GM18502 (cell line): ENCODE measurements around the gene PDPR.
"Not testable (repeated sequence)": the region's sequence is repeated elsewhere in the genome, so short reads cannot be mapped to it uniquely, and the experiment has no call there.

ENCODE experiments used
- ATAC-seq: cut with Tn5 transposase; IDR thresholded peaks from one replicate; pipeline ENCODE4 v1.9.1; 2021; ENCODE audit warnings: mild to moderate bottlenecking; ENCODE audit not compliant: unreplicated experiment, poor library complexity

PDPR gene

GRCh38 chr16:70126226-70126625 is 12.1 kb downstream of the PDPR start:
- ATAC-seq = not testable (repeated sequence)

DNA sequence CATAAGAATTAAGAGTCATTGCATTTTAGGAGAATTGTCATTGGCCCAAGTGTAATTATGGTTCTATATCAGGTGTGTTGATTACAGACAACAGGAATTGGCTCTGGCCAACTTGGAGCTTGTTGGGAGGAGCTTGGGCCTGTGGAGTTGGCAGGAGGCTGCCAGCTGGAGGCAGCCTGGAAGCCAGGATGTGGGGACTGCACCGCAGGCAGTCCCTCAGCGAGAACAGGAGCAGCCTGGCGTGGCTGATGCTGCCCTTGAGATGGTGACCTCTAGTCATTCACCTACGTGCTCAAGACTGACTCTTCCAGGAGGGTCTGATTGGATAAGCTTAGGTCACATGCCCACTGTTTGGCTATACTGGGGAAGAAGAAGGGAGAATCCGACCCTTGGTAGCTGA is 13.6 kb downstream of the PDPR start:
- not testable (repeated sequence) for ATAC-seq

GRCh38 chr16:70128844-70129243 is 14.7 kb downstream of the PDPR start:
- not testable (repeated sequence) for ATAC-seq

- not testable (repeated sequence) for ATAC-seq
Measured at GRCh38 chr16:70135796-70136195, 21.7 kb downstream of the PDPR start.

DNA sequence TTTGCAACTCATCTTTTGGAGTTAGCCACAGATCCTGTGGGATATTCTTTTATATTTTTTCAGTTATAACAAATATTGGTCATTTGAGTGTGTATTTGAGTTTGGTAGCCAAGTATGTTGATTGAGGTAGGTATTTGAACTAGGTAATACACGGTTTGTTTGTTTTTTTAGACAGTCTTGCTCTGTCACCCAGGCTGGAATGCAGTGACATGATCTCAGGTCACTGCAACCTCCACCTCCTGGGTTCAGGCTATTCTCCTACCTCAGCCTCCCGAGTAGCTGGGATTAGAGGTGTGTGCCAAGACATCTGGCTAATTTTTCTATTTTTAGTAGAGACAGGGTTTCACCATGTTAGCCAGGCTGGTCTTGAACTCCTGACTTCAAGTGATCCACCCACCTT is 22.5 kb downstream of the PDPR start:
- not testable (repeated sequence) for ATAC-seq

DNA sequence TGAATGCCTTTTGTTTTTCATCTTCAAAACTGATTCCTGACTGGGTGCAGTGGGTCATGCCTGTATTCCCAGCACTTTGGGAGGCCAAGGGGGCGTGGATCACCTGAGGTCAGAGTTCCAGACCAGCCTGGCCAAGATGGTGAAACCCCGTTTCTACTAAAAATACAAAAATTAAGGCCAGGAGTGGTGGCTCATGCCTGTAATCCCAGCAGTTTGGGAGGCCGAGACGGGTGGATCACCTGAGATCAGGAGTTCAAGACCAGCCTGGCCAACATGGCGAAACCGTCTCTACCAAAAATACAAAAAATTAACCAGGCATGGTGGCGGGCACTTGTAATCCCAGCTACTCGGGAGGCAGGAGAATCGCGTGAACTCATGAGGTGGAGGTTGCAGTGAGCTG is 28.6 kb downstream of the PDPR start:
- not testable (repeated sequence) for ATAC-seq

DNA sequence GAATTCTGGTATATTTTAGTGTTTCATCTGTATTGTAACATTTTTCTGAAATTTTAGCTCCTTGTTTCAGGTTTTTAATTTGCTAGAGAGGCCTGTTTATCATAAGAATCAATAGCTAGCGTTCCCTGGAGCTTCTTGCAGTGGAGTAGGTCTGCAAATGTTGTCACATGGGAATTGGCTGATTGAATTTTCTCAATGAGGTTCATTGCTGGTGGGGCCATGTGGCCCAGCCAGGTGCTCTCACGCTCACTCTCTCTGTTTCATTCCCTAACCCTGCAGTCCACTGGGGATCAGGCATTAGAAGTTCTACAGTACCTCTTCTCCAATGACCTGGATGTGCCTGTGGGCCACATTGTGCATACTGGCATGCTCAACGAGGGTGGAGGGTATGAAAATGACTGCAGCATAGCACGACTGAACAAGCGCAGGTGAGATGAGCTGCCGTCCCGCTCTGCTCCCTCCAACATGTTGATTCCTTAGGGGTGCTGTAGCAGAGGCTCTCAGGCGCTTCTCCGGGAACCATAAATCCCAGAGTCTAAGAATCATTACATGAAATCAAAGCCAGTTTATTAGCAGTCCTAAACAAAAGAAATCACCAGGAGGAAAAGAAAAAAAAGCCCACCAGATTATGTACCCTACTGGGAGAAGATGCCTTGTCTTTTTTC is 29.2 kb downstream of the PDPR start:
- ATAC-seq = not testable (repeated sequence)

GRCh38 chr16:70147853-70148252 is 33.7 kb downstream of the PDPR start:
- not testable (repeated sequence) for ATAC-seq

- not testable (repeated sequence) for ATAC-seq
Measured at GRCh38 chr16:70148453-70148852, 34.3 kb downstream of the PDPR start.

GRCh38 chr16:70149296-70149695 is 35.2 kb downstream of the PDPR start:
- not testable (repeated sequence) for ATAC-seq

- no peak for ATAC-seq
Measured at GRCh38 chr16:70151391-70151790, 37.3 kb downstream of the PDPR start.

GRCh38 chr16:70151941-70152509 is 37.9 kb downstream of the PDPR start:
- no peak for ATAC-seq

GRCh38 chr16:70152578-70153302 is 38.6 kb downstream of the PDPR start:
- no peak for ATAC-seq

GRCh38 chr16:70154736-70155135 is 40.6 kb downstream of the PDPR start:
- not testable (repeated sequence) for ATAC-seq

- ATAC-seq = no peak
Measured at GRCh38 chr16:70156207-70156978, 42.3 kb downstream of the PDPR start.

DNA sequence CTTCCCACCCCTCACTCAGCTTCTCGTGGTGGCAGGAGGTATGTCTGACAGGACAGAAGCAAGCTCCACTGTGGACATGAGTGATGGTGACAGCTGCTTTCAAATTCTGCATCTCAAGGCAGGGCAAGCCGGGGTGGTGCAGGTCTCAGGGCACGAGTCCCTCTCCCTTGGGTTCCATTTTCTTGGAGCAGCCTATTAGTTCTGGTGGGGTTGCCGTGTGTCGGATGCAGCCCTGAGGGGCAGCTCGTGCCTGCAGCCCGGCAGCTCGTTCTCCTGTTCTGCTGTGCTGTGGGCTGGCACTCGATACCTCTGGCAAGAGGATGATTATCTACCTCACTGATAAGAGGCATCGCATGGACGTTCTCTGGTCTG is 43.0 kb downstream of the PDPR start:
- no peak for ATAC-seq

GRCh38 chr16:70157477-70158260 is 43.5 kb downstream of the PDPR start:
- no peak for ATAC-seq

DNA sequence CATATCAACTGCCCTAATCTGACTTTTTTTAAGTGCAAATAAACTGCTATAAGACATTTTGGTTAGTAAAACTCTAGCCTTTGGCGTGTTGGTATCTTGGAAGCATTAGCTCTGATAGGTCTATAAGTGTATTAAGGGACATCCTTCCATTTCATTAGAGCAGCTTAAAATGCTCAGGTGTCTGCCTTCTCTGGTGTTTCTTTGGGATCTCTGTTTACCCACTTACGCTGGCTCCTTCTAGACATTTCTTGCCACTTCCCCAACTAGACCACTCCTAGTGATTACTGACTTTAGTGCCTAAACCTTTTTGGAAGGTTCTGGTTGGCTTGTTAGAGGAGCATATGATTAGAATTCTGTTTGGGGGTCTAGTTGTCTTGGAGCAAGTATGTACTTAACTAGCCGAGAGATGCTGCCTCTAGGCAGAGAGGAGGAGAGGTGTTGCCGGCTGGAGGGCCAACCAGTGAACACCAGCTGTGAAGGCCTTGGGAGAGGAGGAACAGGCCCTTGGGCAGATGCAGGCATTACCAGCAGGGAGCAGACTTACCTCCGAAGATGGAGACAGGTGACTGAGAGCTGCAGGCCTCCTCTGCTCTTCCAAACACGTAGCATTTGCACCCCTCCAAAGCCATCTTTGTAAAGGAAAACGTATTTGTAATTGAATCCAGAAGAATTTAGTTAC is 44.3 kb downstream of the PDPR start:
- no peak for ATAC-seq
